Lower leg skin (tissue), 3 donors: Measurements from ENCODE around the gene SPRR1B.

Experiments
- CTCF ChIP-seq, 3 donors: fragments of 450-650 bp; IDR thresholded peaks; one replicate each; pipeline ENCODE4 v1.5.1; 2016; ENCODE audit warnings: antibody characterized with exemption in 3 of 3, mild to moderate bottlenecking in 3 of 3, moderate library complexity in 2 of 3
- POLR2A ChIP-seq, 2 donors: fragments of 450-650 bp; IDR thresholded peaks; one replicate each; pipeline ENCODE4 v1.6.1; 2016 to 2017; ENCODE audit warnings: antibody characterized with exemption in 2 of 2, mild to moderate bottlenecking in 1 of 2, moderate library complexity in 1 of 2

DNA sequence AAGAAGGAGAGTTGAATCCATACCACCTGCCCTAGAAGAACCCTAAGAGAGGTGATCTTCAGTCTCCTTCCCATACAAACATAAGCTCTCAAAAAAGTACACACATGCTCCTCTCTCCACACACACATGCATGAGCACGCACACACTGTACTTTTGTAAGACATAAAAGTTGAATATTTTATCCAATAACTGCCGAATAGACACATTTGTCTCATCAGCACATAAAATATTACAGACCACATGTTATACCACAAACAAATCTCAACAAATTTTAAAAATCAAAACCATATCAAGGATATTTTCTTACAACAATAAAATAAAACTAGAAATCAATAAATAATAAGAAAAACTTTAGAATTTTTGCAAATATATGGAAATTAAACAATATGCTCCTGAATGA, 44.4 kb upstream of the SPRR1B start:
- TF ChIP-seq CTCF (IDR thresholded peaks at IDR 0.05) (no peak), POLR2A (IDR thresholded peaks at IDR 0.05) (no peak)
